Vagina (tissue), 2 donors: ENCODE data around the gene PRND.

Experiments
- POLR2AphosphoS5 ChIP-seq, 2 donors: sonication (generic); formaldehyde crosslinking; IDR thresholded peaks; one replicate each; pipeline ENCODE4 v1.9.0; 2017; ENCODE audit warnings: antibody characterized with exemption in 2 of 2, mild to moderate bottlenecking in 2 of 2, low read depth in 1 of 2; ENCODE audit not compliant: insufficient read depth in 1 of 2
- TF ChIP-seq, protein P1 (sequence below), 3 experiments: fragments of 450-650 bp in 2 of 3; fragments of 200-600 bp in 1 of 3; sonication (generic) in 1 of 3; IDR thresholded peaks; one replicate each; pipeline ENCODE4 v1.5.1; 2017 to 2019; ENCODE audit warnings: antibody characterized with exemption in 3 of 3, mild to moderate bottlenecking in 2 of 3, moderate library complexity in 2 of 3

DNA sequence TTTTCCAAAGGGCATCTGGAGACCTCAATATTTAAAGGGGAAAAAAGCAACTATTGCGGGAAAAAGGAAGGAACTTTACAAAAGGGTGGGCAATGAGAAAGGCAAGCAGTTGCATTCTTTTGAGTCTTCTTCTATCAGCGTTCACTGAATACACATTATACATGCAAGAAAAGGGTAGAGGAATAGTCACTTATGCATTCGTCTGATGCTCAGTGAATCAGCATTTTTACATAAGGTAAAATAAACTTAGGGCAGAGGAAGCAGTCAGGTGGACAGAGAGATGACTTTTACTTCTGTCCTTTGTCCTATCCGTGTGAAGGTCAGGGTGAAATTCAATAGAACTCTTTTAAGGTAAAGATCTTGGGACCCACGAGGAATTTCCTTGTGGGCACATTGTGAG is 49.3 kb downstream of the PRND start:
- no peak for TF ChIP-seq POLR2AphosphoS5 (IDR thresholded peaks at IDR 0.05; ENCODE audit: insufficient read depth in 1 of 2, low read depth in 1 of 2)
- TF ChIP-seq, protein P1, sequence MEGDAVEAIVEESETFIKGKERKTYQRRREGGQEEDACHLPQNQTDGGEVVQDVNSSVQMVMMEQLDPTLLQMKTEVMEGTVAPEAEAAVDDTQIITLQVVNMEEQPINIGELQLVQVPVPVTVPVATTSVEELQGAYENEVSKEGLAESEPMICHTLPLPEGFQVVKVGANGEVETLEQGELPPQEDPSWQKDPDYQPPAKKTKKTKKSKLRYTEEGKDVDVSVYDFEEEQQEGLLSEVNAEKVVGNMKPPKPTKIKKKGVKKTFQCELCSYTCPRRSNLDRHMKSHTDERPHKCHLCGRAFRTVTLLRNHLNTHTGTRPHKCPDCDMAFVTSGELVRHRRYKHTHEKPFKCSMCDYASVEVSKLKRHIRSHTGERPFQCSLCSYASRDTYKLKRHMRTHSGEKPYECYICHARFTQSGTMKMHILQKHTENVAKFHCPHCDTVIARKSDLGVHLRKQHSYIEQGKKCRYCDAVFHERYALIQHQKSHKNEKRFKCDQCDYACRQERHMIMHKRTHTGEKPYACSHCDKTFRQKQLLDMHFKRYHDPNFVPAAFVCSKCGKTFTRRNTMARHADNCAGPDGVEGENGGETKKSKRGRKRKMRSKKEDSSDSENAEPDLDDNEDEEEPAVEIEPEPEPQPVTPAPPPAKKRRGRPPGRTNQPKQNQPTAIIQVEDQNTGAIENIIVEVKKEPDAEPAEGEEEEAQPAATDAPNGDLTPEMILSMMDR (IDR thresholded peaks at IDR 0.05), result no peak
